HCT116 (cell line): Measurements from ENCODE around the gene ALOX5AP. TPM values are rescaled to one million over a fixed set of nuclear protein-coding genes. Genes with fewer than 3 reads are reported as not detected.

Experiments
- ATAC-seq: fragments of 200-7000 bp; cut with Tn5 transposase; 2 replicates; pipeline ENCODE4 v1.9.1; 2020; ENCODE audit warnings: mild to moderate bottlenecking, moderate library complexity
- BruUV-seq: library from RNA; stranded (reverse); fragments of 400-500 nt; replicated peaks from 2 replicates; lab custom pipeline; 2021; lab: Mats Ljungman, UMichigan
- CTCF ChIA-PET: fragments of 300-600 bp; sonication (Branson Sonifier 250); formaldehyde crosslinking; loops from one replicate; lab custom pipeline; 2021; ENCODE audit warnings: antibody characterized with exemption; lab: Charles Lee
- POLR2A ChIA-PET: fragments of 300-600, 350-600 bp; sonication (Branson Sonifier 250); formaldehyde crosslinking; loops from one replicate; lab custom pipeline; 2021; ENCODE audit warnings: antibody characterized with exemption; lab: Charles Lee
- RAD21 ChIA-PET, 2 experiments: fragments of 300-600 bp; sonication (Branson Sonifier 250); formaldehyde crosslinking; loops; one replicate each; lab custom pipeline; 2023; ENCODE audit warnings: low total read pairs in 2 of 2; ENCODE audit not compliant: uncharacterized antibody in 2 of 2, unreplicated experiment in 2 of 2, low non-redundant PET in 1 of 2; lab: Charles Lee
- DNase-seq: peaks from one replicate; pipeline ENCODE4 v3.0.0-alpha.2; 2010; ENCODE audit warnings: low read depth, low spot score
- H2AFZ ChIP-seq: fragments of 200-600 bp; shearing (Covaris generic), sonication (generic); 2 replicates; pipeline ENCODE4 v1.6.1; 2017; ENCODE audit warnings: low read depth, mixed run types, mixed read lengths, antibody characterized with exemption, low read length; ENCODE audit not compliant: poor library complexity, severe bottlenecking
- H3K27ac ChIP-seq: 2 replicates; pipeline ENCODE4 v1.5.1; 2012; ENCODE audit warnings: low read depth, low read length
- H3K27me3 ChIP-seq: fragments of 200-600 bp; sonication (generic); 2 replicates; pipeline ENCODE4 v1.6.1; 2016; ENCODE audit warnings: mixed run types, low read length, mixed read lengths; ENCODE audit not compliant: insufficient read depth
- H3K36me3 ChIP-seq, 2 experiments: fragments of 200-500 bp in 1 of 2; fragments of 200-600 bp in 1 of 2; sonication (Bioruptor generic) in 1 of 2; sonication (generic) in 1 of 2; 2 replicates each; pipeline versions ENCODE4 v1.5.1 to v1.6.1; 2014 to 2016; ENCODE audit warnings: low read length in 2 of 2, inconsistent platforms in 1 of 2, mixed read lengths in 1 of 2, mixed run types in 1 of 2; ENCODE audit not compliant: insufficient read depth in 2 of 2, control insufficient read depth in 1 of 2
- H3K4me1 ChIP-seq, 2 experiments: fragments of 200-600 bp in 1 of 2; sonication (generic) in 1 of 2; 2 replicates each; pipeline versions ENCODE4 v1.5.1 to v1.6.1; 2012 to 2017; ENCODE audit warnings: low read length in 2 of 2, inconsistent platforms in 1 of 2, mild to moderate bottlenecking in 1 of 2, mixed read lengths in 1 of 2, mixed run types in 1 of 2, moderate library complexity in 1 of 2; ENCODE audit not compliant: insufficient read depth in 2 of 2, control insufficient read depth in 1 of 2
- H3K4me2 ChIP-seq: fragments of 200-600 bp; sonication (generic); 2 replicates; pipeline ENCODE4 v1.6.1; 2017; ENCODE audit warnings: mixed run types, low read length, mixed read lengths
- H3K4me3 ChIP-seq, 2 experiments: fragments of 200-600 bp in 1 of 2; sonication (generic) in 1 of 2; replicated peaks in 1 of 2; 2 replicates each; pipeline ENCODE4 v1.5.1; 2011 to 2016; ENCODE audit warnings: low read length in 2 of 2, control low read depth in 1 of 2, low read depth in 1 of 2, mild to moderate bottlenecking in 1 of 2, mixed read lengths in 1 of 2, mixed run types in 1 of 2
- H3K79me2 ChIP-seq: fragments of 200-600 bp; sonication (generic); 2 replicates; pipeline ENCODE4 v1.6.1; 2017; ENCODE audit warnings: mild to moderate bottlenecking, mixed run types, low read length, moderate library complexity, mixed read lengths; ENCODE audit not compliant: insufficient read depth
- H3K9ac ChIP-seq: fragments of 200-600 bp; sonication (generic); 2 replicates; pipeline ENCODE4 v1.6.1; 2016; ENCODE audit warnings: low read length, mixed read lengths
- H3K9me2 ChIP-seq: fragments of 200-600 bp; sonication (generic), shearing (Covaris generic); 2 replicates; pipeline ENCODE4 v1.6.1; 2017; ENCODE audit warnings: mixed run types, mild to moderate bottlenecking, moderate library complexity; ENCODE audit not compliant: insufficient read depth
- H3K9me3 ChIP-seq, 2 experiments: fragments of 200-500 bp in 1 of 2; fragments of 200-600 bp in 1 of 2; sonication (Bioruptor generic) in 1 of 2; sonication (generic) in 1 of 2; 2 replicates each; pipeline ENCODE4 v1.6.1; 2014 to 2017; ENCODE audit warnings: low read length in 2 of 2, mixed read lengths in 2 of 2, inconsistent platforms in 1 of 2, low read depth in 1 of 2, mild to moderate bottlenecking in 1 of 2, mixed run types in 1 of 2, moderate library complexity in 1 of 2; ENCODE audit not compliant: control insufficient read depth in 1 of 2, insufficient read depth in 1 of 2
- H4K20me1 ChIP-seq: fragments of 200-600 bp; sonication (generic), shearing (Covaris generic); 2 replicates; pipeline ENCODE4 v1.6.1; 2017; ENCODE audit warnings: mixed run types, mild to moderate bottlenecking, moderate library complexity; ENCODE audit not compliant: insufficient read depth
- EGR1 ChIP-seq: IDR thresholded peaks from 2 replicates; pipeline ENCODE4 v1.6.1; 2012; ENCODE audit warnings: low read depth
- EZH2phosphoT487 ChIP-seq: fragments of 200-600 bp; IDR thresholded peaks from 2 replicates; pipeline ENCODE4 v1.6.1; 2018; ENCODE audit warnings: antibody characterized with exemption, borderline replicate concordance
- RAD21 ChIP-seq: IDR thresholded peaks from 2 replicates; pipeline ENCODE4 v1.6.1; 2012; ENCODE audit warnings: low read depth, mild to moderate bottlenecking
- ZNF274 ChIP-seq: fragments of 200-500 bp; sonication (Bioruptor generic); IDR thresholded peaks from 2 replicates; pipeline ENCODE4 v1.6.1; 2014; ENCODE audit warnings: mild to moderate bottlenecking, low read depth, low read length, inconsistent platforms
- intact Hi-C: fragments of 100-400 bp; cut with micrococcal nuclease; formaldehyde crosslinking; loops from 2 replicates; pipeline ENCODE4 v1.10.0; 2022
- total RNA-seq: library from RNA; stranded (reverse); gene quantifications from one replicate; pipeline ENCODE4 v1.2.1, GENCODE V29; 2021; ENCODE audit not compliant: unreplicated experiment
- TF ChIP-seq, protein P1 (sequence below), 3 experiments: fragments of 200-600 bp in 1 of 3; sonication (generic) in 1 of 3; IDR thresholded peaks in 2 of 3; conservative IDR thresholded peaks in 1 of 3; 2 replicates each; pipeline ENCODE4 v1.5.1; 2012 to 2017; ENCODE audit warnings: low read depth in 2 of 3, low read length in 2 of 3, antibody characterized with exemption in 1 of 3, borderline replicate concordance in 1 of 3, control low read depth in 1 of 3, mild to moderate bottlenecking in 1 of 3, mixed read lengths in 1 of 3, mixed run types in 1 of 3, moderate library complexity in 1 of 3; ENCODE audit not compliant: insufficient read depth in 1 of 3

ALOX5AP gene
- total RNA-seq, 1 experiment from 2014 or later, result not detected

DNA sequence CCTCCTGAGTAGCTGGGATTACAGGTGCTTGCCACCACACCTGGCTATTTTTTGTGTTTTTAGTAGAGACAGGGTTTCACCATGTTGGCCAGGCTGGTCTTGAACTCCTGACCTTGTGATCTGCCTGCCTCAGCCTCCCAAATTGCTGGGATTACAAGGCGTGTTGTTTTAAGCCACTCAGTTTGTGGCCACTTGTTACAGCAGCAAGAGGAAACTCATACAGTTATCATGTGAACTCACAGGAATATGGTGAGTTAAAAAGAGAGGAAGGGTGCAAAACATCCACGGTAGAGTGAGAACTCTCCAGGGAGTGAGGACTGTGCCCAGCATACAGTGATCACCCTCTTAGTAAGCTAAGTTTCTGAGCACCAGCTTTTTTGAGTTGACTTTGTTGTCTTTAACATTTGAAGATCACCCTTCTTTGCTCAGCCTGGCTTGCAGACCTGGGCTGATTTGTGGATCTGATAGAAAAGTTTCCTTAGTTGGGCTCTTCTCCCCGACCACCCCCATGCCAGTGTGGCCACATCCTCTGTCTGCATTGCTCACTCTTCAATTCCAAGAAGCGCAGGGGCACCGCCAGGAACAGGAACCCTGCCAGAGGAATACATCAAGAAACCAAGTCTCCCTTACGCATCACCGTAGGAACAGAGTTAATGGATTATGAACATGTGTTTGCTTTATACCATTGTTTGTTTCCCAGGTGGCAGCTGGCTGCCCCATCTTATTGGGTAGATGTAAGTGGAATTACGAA is 16.0 kb downstream of the ALOX5AP start:
- H2AFZ ChIP-seq, result no peak overlapping the region
- no peaks in the 10 kb centered on the region for H3K36me3 ChIP-seq
- BruUV-seq, result no TSS peak
- H4K20me1 ChIP-seq, result no peaks in the 10 kb centered on the region
- H3K9ac ChIP-seq, result no peak overlapping the region
- H3K27me3 ChIP-seq, result peaks cover 46% of the 10 kb centered on the region; the same call in 1 of the 2 replicates
- ChIA-PET CTCF (no interaction called here), RAD21 (no interaction called here), POLR2A (no interaction called here)
- DNase-seq (no peak), ATAC-seq (no peak)
- TF ChIP-seq ZNF274, result no peak
- no peak for TF ChIP-seq EGR1
- TF ChIP-seq EZH2phosphoT487, result no peak
- no peak for TF ChIP-seq RAD21
- TF ChIP-seq, protein P1, sequence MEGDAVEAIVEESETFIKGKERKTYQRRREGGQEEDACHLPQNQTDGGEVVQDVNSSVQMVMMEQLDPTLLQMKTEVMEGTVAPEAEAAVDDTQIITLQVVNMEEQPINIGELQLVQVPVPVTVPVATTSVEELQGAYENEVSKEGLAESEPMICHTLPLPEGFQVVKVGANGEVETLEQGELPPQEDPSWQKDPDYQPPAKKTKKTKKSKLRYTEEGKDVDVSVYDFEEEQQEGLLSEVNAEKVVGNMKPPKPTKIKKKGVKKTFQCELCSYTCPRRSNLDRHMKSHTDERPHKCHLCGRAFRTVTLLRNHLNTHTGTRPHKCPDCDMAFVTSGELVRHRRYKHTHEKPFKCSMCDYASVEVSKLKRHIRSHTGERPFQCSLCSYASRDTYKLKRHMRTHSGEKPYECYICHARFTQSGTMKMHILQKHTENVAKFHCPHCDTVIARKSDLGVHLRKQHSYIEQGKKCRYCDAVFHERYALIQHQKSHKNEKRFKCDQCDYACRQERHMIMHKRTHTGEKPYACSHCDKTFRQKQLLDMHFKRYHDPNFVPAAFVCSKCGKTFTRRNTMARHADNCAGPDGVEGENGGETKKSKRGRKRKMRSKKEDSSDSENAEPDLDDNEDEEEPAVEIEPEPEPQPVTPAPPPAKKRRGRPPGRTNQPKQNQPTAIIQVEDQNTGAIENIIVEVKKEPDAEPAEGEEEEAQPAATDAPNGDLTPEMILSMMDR (IDR thresholded peaks at IDR 0.05 in 2 of 3, conservative IDR thresholded peaks at IDR 0.05 in 1 of 3; ENCODE audit: borderline replicate concordance in 1 of 3, insufficient read depth in 1 of 3, low read depth in 2 of 3, low read length in 2 of 3), result no peak
- H3K9me3 ChIP-seq, result no peaks in the 10 kb centered on the region
- H3K9me2 ChIP-seq, result no peaks in the 10 kb centered on the region
- no peaks in the 10 kb centered on the region for H3K4me1 ChIP-seq
- no peak overlapping the region for H3K27ac ChIP-seq
- no peaks in the 10 kb centered on the region for H3K79me2 ChIP-seq
- intact Hi-C loops, result no loop called here
- H3K4me3 ChIP-seq, result no peak overlapping the region
- no peak overlapping the region for H3K4me2 ChIP-seq
